Ovary (tissue), 9 donors: ENCODE measurements around the gene TWIST1. TPM values are rescaled to one million over a fixed set of nuclear protein-coding genes. Genes with fewer than 3 reads are reported as not detected.

Source experiments
- DNase-seq, 5 donors: peaks; one replicate each; pipeline ENCODE4 v3.0.0-alpha.2; 2019 to 2020
- H3K27ac ChIP-seq, 2 donors: fragments of 200-600 bp; one replicate each; pipeline versions ENCODE4 v1.5.1 to v1.8.0; 2019 to 2022
- H3K27me3 ChIP-seq: fragments of 200-600 bp; one replicate; pipeline ENCODE4 v1.8.0; 2022
- H3K36me3 ChIP-seq: fragments of 200-600 bp; sonication (generic); one replicate; pipeline ENCODE4 v1.5.1; 2019
- H3K4me1 ChIP-seq: one replicate; pipeline ENCODE4 v1.8.1; 2013; ENCODE audit warnings: mild to moderate bottlenecking, moderate library complexity; ENCODE audit not compliant: insufficient read depth
- H3K4me3 ChIP-seq: fragments of 200-600 bp; sonication (generic); one replicate; pipeline ENCODE4 v1.5.1; 2017
- H3K9me3 ChIP-seq, 2 donors: fragments of 200-600 bp in 1 of 2; sonication (generic) in 1 of 2; one replicate each; pipeline versions ENCODE4 v1.5.1 to v1.8.1; 2013 to 2019; ENCODE audit warnings: mild to moderate bottlenecking in 1 of 2, moderate library complexity in 1 of 2
- CTCF ChIP-seq, 3 donors: fragments of 450-650 bp in 2 of 3; fragments of 200-600 bp in 1 of 3; IDR thresholded peaks; one replicate each; pipeline versions ENCODE4 v1.5.1 to v1.8.0; 2016 to 2022; ENCODE audit warnings: antibody characterized with exemption in 3 of 3, mild to moderate bottlenecking in 1 of 3
- EP300 ChIP-seq: sonication (generic); formaldehyde crosslinking; IDR thresholded peaks from one replicate; pipeline ENCODE4 v1.6.1; 2017; ENCODE audit warnings: antibody characterized with exemption
- POLR2A ChIP-seq: fragments of 450-650 bp; IDR thresholded peaks from one replicate; pipeline ENCODE4 v1.6.1; 2017; ENCODE audit warnings: antibody characterized with exemption, mild to moderate bottlenecking, moderate library complexity
- WGBS, 3 donors: extraction: QIAGEN DNeasy Blood & Tissue Kit in 1 of 3; methylation state at CpG; one replicate each; pipeline versions ENCODE4 v1.1.5 to v1.1.7; 2013 to 2017; 5-methylcytosine and 5-hydroxymethylcytosine counted together
- intact Hi-C, 4 donors: fragments of 100-400 bp; cut with DNase I; formaldehyde crosslinking; loops; one replicate each; pipeline versions ENCODE4 v1.11.0 to v1.15.1; 2022 to 2023
- polyA plus RNA-seq, 2 donors: library from polyadenylated mRNA; stranded (reverse); fragments of 200-250 nt in 1 of 2; fragments of 350-450 nt in 1 of 2; fragmentation: Illumina TruSeq in 1 of 2; extraction: RNeasy Lipid Tissue Mini Kit (QIAGEN cat#74804) in 1 of 2; gene quantifications; one replicate each; pipeline ENCODE4 v1.2.3, GENCODE V29; 2013 to 2014
- total RNA-seq, 7 donors: library from RNA; depleted of rRNA in 2 of 7; stranded (reverse); fragments of >200 nt in 2 of 7; fragmentation: NEBNext Ultra II Directional in 3 of 7; extraction: Animal tissue kit (Norgen Biotek cat#: 25700) in 3 of 7; gene quantifications; one replicate each; pipeline versions ENCODE4 v1.1.0 to v1.2.4, GENCODE V29; 2016 to 2023
- donor health status: DM: no; HTN: no; CAD: no; lungs with moderate emphysema.
- donor health status: DM: no; HTN: no; CAD: no.
- donor health status: Bipolar disorder and iron deficiency.
- donor health status: DM: yes; HTN: yes; CAD: no.
- donor health status: DM: no; HTN: no; CAD: no.
- donor health status: DM: yes; HTN: yes; CAD: no.

Gene TWIST1
- total and polyA plus RNA-seq, 9 donors: 2.7 to 8.6 (median 5.0) TPM

GRCh38 chr7:19133390-19133789 lies 16.0 kb upstream of the TWIST1 start:
- no peaks in the 10 kb centered on the region for H3K27me3 ChIP-seq
- H3K4me1 ChIP-seq: no peaks in the 10 kb centered on the region
- DNase-seq: no peak
- TF ChIP-seq CTCF (IDR thresholded peaks at IDR 0.05): no peak
- TF ChIP-seq EP300: no peak
- TF ChIP-seq POLR2A: no peak
- H3K36me3 ChIP-seq: no peaks in the 10 kb centered on the region
- H3K27ac ChIP-seq: no peak overlapping the region
- H3K9me3 ChIP-seq: no peaks in the 10 kb centered on the region
- no peak overlapping the region for H3K4me3 ChIP-seq
- 43 to 57% (median 47%) methylated on average over 4 of the region's 4 CpGs for WGBS, 3 donors
- intact Hi-C loops: no loop called here

- no peak for DNase-seq
- 20 to 64% (median 57%) methylated on average over 1 of the region's 1 CpG for WGBS, 3 donors
- TF ChIP-seq EP300 (no peak), CTCF (IDR thresholded peaks at IDR 0.05) (no peak), POLR2A (no peak)
- no peak overlapping the region for H3K27ac ChIP-seq
- no peak overlapping the region for H3K4me3 ChIP-seq
- H3K27me3 ChIP-seq: no peaks in the 10 kb centered on the region
- intact Hi-C loops: no loop called here
- no peaks in the 10 kb centered on the region for H3K9me3 ChIP-seq
- no peaks in the 10 kb centered on the region for H3K36me3 ChIP-seq
- H3K4me1 ChIP-seq: no peaks in the 10 kb centered on the region
These were observed 11.4 kb upstream of the TWIST1 start for GRCh38 chr7:19128856-19129255.

GRCh38 chr7:19121977-19122588 lies 4.6 kb upstream of the TWIST1 start:
- H3K27ac ChIP-seq: no peak overlapping the region
- TF ChIP-seq CTCF (IDR thresholded peaks at IDR 0.05): peak in 1 of 3 donors; percentile 23
- no peak for TF ChIP-seq POLR2A
- no peaks in the 10 kb centered on the region for H3K27me3 ChIP-seq
- DNase-seq: no peak
- 38 to 45% (median 44%) methylated on average over 2 of the region's 2 CpGs for WGBS, 3 donors
- no peak overlapping the region for H3K4me3 ChIP-seq
- no peaks in the 10 kb centered on the region for H3K36me3 ChIP-seq
- intact Hi-C loops: no loop called here
- H3K4me1 ChIP-seq: peaks cover 2% of the 10 kb centered on the region
- H3K9me3 ChIP-seq: no peaks in the 10 kb centered on the region

- TF ChIP-seq CTCF (IDR thresholded peaks at IDR 0.05) (no peak), POLR2A (no peak), EP300 (no peak)
- intact Hi-C loops: no loop called here
- 57 to 63% (median 61%) methylated on average over 10 of the region's 10 CpGs for WGBS, 3 donors
These were observed 2.5 kb upstream of the TWIST1 start for GRCh38 chr7:19119870-19120486.

More at GRCh38 chr7:19119870-19120486, 2.5 kb upstream of the TWIST1 start:
- Histone ChIP-seq H3K4me1 (peaks cover 2% of the 10 kb centered on the region), H3K36me3 (no peaks in the 10 kb centered on the region), H3K27me3 (no peaks in the 10 kb centered on the region), H3K9me3 (no peaks in the 10 kb centered on the region), H3K4me3 (no peak overlapping the region), H3K27ac (no peak overlapping the region)
- DNase-seq: no peak
